GM19238 (cell line): ENCODE data around the gene SPINT1.
A peak's percentile ranks its signal among the peaks of the same experiment; 100 is the strongest.

ENCODE experiments used
- DNase-seq: peaks from one replicate; pipeline ENCODE4 v3.0.0; 2011; ENCODE audit warnings: low spot score; ENCODE audit not compliant: insufficient read length

The SPINT1 gene

DNA sequence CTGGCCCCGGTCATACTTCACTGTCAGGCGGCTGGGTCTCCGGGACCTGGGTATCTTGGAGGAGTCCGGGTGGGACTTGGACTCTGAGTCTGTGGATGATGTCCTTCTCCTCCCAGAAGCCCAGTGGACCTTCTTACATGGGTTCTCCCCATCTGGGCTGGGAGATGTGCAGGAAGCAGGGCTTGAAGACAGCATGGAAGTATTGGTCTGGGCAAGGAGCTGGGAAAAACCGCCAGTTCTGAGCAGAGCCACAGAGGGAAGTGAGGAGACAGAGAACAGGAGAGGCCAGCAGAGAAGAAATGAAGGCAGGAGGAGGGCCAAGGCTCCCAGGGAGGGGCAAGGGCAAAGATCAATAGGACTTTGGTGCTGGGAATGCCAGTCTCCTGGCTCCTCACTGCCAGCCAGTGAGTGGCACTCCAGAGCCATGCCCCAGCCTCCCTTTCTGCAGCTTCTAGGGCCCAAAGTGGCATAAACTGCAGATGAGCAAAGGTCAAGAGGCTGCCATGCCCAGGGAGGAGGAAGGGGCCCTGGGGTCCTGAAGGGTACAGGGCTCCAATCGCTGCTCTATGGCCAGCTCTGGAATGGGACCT lies 15.3 kb upstream of the SPINT1 start, which contains the start of gene PPP1R14D:
TSS of gene PPP1R14D (minus strand) at position 262 of the 590 bp plus-strand sequence. CDS start at position 195, 67 bp downstream.
- no peak for DNase-seq

- no peak for DNase-seq
Measured at GRCh38 chr15:40829115-40829514, 14.7 kb upstream of the SPINT1 start.

- no peak for DNase-seq
Measured at GRCh38 chr15:40830884-40831283, 13.0 kb upstream of the SPINT1 start.

DNA sequence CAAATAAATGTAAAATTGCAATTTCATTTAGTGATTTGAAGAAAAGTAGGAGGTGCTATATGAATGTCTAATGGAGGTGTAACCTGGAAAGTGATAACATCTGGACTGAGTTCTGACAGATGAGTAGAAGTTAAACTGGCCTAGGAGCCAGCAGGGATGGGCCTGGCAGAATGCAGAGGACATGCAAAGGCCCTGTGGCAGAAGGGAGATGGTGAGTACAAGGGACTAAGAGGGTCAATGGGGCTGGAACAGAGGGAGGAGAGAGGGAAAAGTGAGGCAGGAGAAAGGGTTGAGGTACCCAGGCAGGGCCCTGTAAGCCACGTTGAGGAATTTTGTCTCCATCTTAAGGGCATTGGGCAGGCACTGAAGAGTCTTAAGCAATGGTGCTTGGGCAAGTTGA lies 12.0 kb upstream of the SPINT1 start:
- DNase-seq, result no peak

DNA sequence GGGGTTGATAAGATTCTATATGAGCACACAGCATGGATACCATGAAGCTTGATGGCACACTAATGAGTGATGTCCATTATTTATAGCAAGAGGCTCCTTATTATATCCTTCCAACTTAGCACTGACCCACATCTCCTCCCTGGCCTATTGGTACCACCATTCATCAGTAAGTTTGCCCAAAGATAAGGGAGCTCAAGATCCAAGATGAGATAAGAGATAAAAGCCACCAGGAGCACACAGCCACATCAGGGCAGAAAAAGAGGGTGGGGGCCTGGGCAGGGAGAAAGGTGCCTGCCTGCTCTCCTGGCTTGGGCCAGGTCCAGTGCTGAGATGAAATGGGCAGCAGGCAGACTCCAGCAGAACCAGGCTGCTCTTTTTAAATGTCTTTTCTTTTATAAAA lies 10.9 kb upstream of the SPINT1 start:
- no peak for DNase-seq

GRCh38 chr15:40836020-40836419 lies 7.8 kb upstream of the SPINT1 start:
- no peak for DNase-seq

DNA sequence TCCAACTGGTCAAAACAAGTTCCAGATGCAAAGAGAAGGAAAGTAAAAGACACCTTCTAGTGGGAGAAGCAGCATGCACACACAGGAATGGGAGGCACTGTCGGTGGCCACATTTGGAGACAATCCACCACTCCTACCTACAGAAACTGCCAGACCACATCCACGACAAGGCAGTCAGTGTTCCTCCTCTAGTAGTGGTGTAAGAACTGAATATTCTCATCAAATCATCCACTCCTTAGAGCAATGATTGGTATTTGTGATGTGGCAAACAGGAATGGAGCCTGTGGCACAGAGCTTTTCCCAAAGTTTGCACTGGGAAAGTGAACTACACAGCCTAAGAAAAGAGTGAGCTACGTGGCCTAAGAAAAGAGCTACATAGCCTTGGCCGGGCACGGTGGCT lies 5.1 kb upstream of the SPINT1 start:
- no peak for DNase-seq

- DNase-seq, result no peak
Measured at GRCh38 chr15:40841741-40842140, 2.1 kb upstream of the SPINT1 start.

GRCh38 chr15:40843261-40843884 lies 475 bp upstream of the SPINT1 start:
- no peak for DNase-seq

- DNase-seq, result peak; percentile 49
Measured at GRCh38 chr15:40844696-40845030, 815 bp downstream of the SPINT1 start.

DNA sequence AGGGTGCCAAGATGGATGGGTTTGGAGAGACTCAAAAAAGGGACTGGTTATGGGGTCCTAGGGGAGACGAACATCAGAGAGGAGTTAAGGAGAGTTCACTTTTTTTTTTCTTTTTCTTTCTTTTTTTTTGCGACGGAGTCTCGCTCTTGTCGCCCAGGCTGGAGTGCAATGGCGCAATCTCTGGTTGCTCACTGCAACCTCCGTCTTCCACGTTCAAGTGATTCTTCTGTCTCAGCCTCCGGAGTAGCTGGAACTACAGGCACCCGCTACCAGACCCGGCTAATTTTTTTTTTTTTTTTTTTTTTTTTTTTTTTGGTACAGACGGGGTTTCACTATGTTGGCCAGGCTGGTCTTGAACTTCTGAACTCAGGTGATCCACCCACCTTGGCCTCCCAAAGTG lies 1.2 kb downstream of the SPINT1 start:
- DNase-seq, result no peak

- DNase-seq, result no peak
Measured at GRCh38 chr15:40845511-40846284, 1.9 kb downstream of the SPINT1 start.

- DNase-seq, result no peak
Measured at GRCh38 chr15:40846841-40847222, 3.0 kb downstream of the SPINT1 start.

- DNase-seq, result peak; percentile 71
Measured at GRCh38 chr15:40847223-40847961, 3.5 kb downstream of the SPINT1 start.

GRCh38 chr15:40850576-40851112 lies 6.8 kb downstream of the SPINT1 start:
- no peak for DNase-seq

DNA sequence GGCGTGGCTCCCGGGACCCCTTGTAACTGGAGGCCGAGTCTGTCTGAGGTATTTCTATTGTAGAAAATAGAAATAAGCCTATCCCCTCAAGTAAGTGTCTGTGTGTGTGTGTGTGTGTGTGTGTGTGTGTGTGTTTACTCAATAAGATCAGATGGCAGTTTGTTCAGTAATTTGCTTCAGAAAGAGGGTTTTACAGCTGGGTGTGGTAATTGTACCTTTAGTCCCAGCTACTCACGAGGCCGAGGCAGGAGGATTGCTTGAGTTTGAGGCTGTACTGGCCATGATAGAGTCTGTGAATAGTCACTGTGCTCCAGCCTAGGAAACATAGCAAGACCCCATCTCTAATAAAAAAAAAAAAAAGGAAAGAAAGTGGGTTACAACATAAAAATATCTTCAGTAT lies 8.7 kb downstream of the SPINT1 start:
- no peak for DNase-seq

DNA sequence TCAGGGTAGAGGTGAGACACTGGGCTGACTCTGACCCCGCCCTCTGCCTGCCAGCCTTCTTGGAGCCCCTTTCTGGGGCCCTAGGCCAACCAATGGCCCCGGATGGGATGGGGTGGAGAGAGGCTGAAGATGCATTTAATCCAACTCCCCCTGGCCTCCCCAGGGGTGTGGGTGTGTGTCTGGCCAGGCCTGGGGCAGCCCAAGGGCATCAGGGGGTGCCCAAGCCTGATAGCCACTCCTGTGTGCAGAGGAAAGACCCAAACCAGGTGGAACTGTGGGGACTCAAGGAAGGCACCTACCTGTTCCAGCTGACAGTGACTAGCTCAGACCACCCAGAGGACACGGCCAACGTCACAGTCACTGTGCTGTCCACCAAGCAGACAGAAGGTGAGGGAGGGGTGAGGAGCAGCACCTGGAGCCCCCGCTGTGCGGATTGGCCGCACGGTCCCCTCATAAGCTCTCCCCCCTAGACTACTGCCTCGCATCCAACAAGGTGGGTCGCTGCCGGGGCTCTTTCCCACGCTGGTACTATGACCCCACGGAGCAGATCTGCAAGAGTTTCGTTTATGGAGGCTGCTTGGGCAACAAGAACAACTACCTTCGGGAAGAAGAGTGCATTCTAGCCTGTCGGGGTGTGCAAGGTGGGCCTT lies 9.5 kb downstream of the SPINT1 start:
- no peak for DNase-seq

GRCh38 chr15:40854161-40854560 lies 10.3 kb downstream of the SPINT1 start:
- no peak for DNase-seq

DNA sequence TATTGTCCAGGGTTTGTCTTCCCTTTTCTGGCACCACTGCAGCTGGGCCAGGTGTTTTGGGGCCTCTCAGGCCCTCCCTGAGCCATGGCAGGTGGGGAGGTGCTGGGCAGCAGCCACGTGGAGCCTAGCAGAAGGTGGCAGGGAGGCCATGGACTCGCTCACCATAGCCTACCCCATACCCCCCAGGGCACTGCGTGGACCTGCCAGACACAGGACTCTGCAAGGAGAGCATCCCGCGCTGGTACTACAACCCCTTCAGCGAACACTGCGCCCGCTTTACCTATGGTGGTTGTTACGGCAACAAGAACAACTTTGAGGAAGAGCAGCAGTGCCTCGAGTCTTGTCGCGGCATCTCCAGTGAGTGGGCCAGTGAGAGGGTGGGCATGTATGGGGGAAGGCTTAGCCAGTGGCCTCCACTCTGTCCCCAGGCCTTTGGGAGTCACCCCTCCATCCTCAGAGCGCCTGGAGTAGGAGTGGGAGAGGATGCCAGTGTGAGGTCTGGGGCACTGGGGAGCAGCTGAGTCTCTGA lies 11.9 kb downstream of the SPINT1 start:
- no peak for DNase-seq

DNA sequence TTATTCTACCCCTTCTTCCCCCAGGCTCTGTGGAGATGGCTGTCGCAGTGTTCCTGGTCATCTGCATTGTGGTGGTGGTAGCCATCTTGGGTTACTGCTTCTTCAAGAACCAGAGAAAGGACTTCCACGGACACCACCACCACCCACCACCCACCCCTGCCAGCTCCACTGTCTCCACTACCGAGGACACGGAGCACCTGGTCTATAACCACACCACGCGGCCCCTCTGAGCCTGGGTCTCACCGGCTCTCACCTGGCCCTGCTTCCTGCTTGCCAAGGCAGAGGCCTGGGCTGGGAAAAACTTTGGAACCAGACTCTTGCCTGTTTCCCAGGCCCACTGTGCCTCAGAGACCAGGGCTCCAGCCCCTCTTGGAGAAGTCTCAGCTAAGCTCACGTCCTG lies 12.9 kb downstream of the SPINT1 start:
- no peak for DNase-seq
